ENCODE results near the gene PDE12.
"Not testable (repeated sequence)": the region's sequence is repeated elsewhere in the genome, so short reads cannot be mapped to it uniquely, and the experiment has no call there.

- TF ChIP-seq, protein P1, sequence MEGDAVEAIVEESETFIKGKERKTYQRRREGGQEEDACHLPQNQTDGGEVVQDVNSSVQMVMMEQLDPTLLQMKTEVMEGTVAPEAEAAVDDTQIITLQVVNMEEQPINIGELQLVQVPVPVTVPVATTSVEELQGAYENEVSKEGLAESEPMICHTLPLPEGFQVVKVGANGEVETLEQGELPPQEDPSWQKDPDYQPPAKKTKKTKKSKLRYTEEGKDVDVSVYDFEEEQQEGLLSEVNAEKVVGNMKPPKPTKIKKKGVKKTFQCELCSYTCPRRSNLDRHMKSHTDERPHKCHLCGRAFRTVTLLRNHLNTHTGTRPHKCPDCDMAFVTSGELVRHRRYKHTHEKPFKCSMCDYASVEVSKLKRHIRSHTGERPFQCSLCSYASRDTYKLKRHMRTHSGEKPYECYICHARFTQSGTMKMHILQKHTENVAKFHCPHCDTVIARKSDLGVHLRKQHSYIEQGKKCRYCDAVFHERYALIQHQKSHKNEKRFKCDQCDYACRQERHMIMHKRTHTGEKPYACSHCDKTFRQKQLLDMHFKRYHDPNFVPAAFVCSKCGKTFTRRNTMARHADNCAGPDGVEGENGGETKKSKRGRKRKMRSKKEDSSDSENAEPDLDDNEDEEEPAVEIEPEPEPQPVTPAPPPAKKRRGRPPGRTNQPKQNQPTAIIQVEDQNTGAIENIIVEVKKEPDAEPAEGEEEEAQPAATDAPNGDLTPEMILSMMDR (IDR thresholded peaks at IDR 0.05) = not testable (repeated sequence)
- not testable (repeated sequence) for TF ChIP-seq POLR2A (IDR thresholded peaks at IDR 0.05)
Observed at GRCh38 chr3:57611870-57612269, 55.8 kb downstream of the PDE12 start.
